HepG2 (cell line): Measurements from ENCODE around the gene CUL7. TPM values are rescaled to one million over a fixed set of nuclear protein-coding genes. Genes with fewer than 3 reads are reported as not detected.

Experiments
- IRF1 ChIP-seq: sonication (generic); formaldehyde crosslinking; IDR thresholded peaks from 2 replicates; pipeline ENCODE4 v1.4.0; 2020; ENCODE audit warnings: low read depth, mild to moderate bottlenecking, missing genetic modification reagents
- KIAA2018 ChIP-seq: sonication (generic); formaldehyde crosslinking; IDR thresholded peaks from 2 replicates; pipeline ENCODE4 v1.5.0; 2020; ENCODE audit warnings: mild to moderate bottlenecking, missing genetic modification reagents, borderline replicate concordance
- MED8 ChIP-seq: sonication (generic); formaldehyde crosslinking; IDR thresholded peaks from 2 replicates; pipeline ENCODE4 v1.8.1; 2023; ENCODE audit warnings: mild to moderate bottlenecking, missing genetic modification reagents; ENCODE audit not compliant: insufficient replicate concordance
- RXRA ChIP-seq: sonication (generic); formaldehyde crosslinking; IDR thresholded peaks from 2 replicates; pipeline ENCODE4 v1.5.1; 2020; ENCODE audit warnings: missing genetic modification reagents
- SRY ChIP-seq: sonication (generic); formaldehyde crosslinking; IDR thresholded peaks from 2 replicates; pipeline ENCODE4 v1.8.0; 2022; ENCODE audit warnings: mild to moderate bottlenecking, missing genetic modification reagents
- TP53 ChIP-seq: sonication (generic); formaldehyde crosslinking; conservative IDR thresholded peaks from 2 replicates; pipeline ENCODE4 v1.4.0; 2020; ENCODE audit warnings: missing genetic modification reagents
- ZBTB34 ChIP-seq: sonication (generic); formaldehyde crosslinking; IDR thresholded peaks from 2 replicates; pipeline ENCODE4 v1.8.0; 2022; ENCODE audit warnings: mild to moderate bottlenecking, missing genetic modification reagents
- ZNF746 ChIP-seq: sonication (generic); formaldehyde crosslinking; IDR thresholded peaks from 2 replicates; pipeline ENCODE4 v1.8.0; 2022; ENCODE audit warnings: mild to moderate bottlenecking, missing genetic modification reagents
- ZNF850 ChIP-seq: sonication (generic); formaldehyde crosslinking; conservative IDR thresholded peaks from 2 replicates; pipeline ENCODE4 v1.9.0; 2021; ENCODE audit warnings: mild to moderate bottlenecking, missing genetic modification reagents
- polyA plus RNA-seq, 8 experiments: library from polyadenylated mRNA; depleted of rRNA in 3 of 8; stranded (reverse) in 7 of 8; unstranded in 1 of 8; fragments of >200 nt; fragmentation: Illumina TruSeq in 4 of 8; extraction: Trizol in 4 of 8; gene quantifications; 2 replicates each; pipeline versions ENCODE4 v1.2.1 to v1.2.3, GENCODE V29; 2011 to 2016; ENCODE audit warnings: low read depth in 4 of 8, missing spikeins in 1 of 8, mixed read lengths in 1 of 8; ENCODE audit not compliant: insufficient read depth in 1 of 8
- total RNA-seq, 5 experiments: library from RNA; depleted of rRNA; stranded (reverse); fragments of >200 nt; fragmentation: Illumina TruSeq; extraction: Trizol; gene quantifications; 2 replicates each; pipeline ENCODE4 v1.2.3, GENCODE V29; 2016; ENCODE audit warnings: low read depth in 1 of 5

Gene CUL7
- total and polyA plus RNA-seq, 2 of the 13 experiments (the other 11 are each of a cell fraction or from before 2014, with no cell fraction given): 32.0 to 60.7 TPM

GRCh38 chr6:43076464-43077332 lies 23.0 kb upstream of the CUL7 start (continued):
- no peak for TF ChIP-seq KIAA2018
- TF ChIP-seq TP53 (CRISPR knock-in tag): no peak
- peak; percentile 77; the same call in 1 of the 2 replicates for TF ChIP-seq ZNF746 (CRISPR knock-in tag)
- TF ChIP-seq IRF1 (CRISPR knock-in tag): 0 out of 2 replicates have a peak, but pooled peaks have one; percentile 55
- peak; percentile 79; the same call in 1 of the 2 replicates for TF ChIP-seq SRY
- peak; percentile 19 for TF ChIP-seq MED8 (CRISPR knock-in tag)
- TF ChIP-seq RXRA (CRISPR knock-in tag): peak; percentile 43; the same call in 1 of the 2 replicates
- TF ChIP-seq ZBTB34: peak; percentile 45; the same call in 1 of the 2 replicates
- peak; percentile 85; the same call in 1 of the 2 replicates for TF ChIP-seq ZNF850 (CRISPR knock-in tag)
